HG03457 (cell line): Measurements from ENCODE around the gene ACOXL.

Experiments used
- ATAC-seq: cut with Tn5 transposase; IDR thresholded peaks from one replicate; pipeline ENCODE4 v1.9.1; 2021; ENCODE audit warnings: moderate number of reproducible peaks; ENCODE audit not compliant: unreplicated experiment

Gene ACOXL

DNA sequence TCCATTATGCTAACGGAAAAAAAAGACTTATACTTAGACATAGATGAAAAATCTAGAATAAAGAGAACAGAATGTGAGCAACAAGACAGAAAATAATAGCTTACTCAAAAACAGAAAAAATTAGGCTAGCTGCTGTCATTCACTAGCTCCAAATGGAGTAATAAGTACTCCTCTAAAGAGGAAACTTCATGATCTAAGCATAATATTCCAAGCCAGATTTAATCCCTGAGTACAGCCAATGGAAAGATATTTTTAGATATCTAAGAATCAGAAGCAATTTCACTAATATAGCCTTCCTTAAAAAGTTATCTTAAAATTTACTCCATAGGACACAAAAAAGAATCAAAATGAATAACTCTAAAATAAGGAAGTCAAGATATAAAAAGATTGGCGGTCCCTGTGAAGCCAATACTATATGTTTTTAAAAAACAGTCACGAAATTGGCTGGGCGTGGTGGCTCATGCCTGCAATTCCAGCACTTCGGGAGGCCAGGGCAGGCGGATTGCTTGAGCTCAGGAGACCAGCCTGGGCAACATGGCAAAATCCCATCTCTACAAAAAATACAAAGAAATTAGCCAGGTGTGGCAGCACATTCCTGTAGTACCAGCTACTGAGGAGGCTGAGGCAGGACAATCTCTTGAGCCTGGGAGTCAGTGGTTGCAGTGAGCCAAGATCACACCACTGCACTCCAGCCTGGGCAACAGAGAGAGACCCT is 265.1 kb downstream of the ACOXL start:
- ATAC-seq, result no peak

DNA sequence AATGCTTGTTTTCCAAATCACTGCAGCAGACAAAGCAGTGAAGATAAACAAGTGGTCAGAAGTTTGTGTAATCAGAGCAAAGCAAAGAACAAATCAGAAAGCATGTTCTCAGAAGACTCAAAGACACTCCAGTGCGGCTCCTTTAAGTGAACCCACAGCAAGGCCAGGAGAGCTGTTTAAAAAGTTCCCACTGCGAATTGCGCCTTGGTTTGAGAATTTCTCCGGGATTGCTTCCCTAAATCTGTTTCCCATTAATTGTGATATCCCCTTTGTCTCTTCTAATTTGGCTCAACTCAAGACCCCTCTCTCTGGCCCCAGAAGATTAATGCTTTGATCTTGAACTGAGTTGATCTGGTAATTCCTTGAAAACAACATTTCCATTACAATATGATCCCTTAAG is 265.9 kb downstream of the ACOXL start:
- no peak for ATAC-seq

DNA sequence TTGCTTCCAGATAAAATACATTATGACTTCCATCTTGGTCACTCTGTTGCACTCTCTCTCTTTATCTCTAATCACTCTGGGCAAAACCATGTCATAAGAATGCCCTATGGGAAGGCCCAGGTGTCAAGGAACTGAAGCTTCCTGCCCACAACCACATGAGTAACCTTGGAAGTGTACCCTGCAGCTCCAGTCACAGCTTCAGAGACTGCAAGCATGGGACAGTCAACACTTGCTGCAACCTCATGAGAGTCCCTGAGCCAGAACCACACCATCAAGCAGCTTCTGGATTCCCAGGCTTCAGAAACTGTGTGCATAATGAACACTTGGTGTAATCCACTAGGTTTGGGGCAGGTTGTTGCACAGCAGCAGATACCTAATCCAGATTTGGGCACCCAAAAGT is 267.3 kb downstream of the ACOXL start:
- ATAC-seq, result no peak

DNA sequence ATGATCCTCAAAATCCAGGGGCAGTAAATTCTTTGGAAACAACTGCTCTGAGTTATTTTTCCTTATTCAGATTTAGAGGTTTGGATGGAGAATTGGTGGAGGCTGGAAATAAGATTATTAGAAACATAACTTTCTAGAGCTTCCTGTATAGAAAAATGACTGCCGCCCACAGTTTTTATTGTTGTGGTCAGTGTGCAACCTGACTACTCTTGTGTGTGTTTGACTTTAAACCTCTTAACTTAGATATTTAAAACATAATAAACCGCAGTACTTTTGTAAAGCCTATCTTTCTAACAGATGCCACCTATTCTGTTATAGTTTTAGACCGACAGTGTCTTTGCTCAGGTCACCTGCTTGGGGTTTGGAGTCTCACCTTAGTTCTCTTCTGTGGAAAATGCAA is 272.9 kb downstream of the ACOXL start:
- ATAC-seq, result no peak

DNA sequence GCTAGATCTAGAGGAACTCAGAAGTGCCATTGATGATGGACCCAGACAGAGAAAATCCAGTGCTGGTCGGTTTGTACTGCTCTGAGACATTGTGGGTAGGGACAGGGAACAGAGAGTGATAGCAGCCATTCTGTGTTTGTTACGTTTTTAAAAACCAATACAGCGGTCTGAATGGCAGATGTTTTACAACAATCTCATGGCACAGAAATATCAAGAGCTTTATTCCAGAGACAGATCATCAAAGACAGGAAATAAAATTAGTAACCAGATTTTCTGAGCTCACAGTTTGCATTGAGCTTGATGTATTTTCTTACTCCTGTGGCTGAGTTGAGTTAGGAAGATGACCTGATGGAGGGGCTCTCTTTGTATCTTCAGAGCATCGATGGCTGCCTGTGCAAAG is 273.4 kb downstream of the ACOXL start:
- no peak for ATAC-seq

DNA sequence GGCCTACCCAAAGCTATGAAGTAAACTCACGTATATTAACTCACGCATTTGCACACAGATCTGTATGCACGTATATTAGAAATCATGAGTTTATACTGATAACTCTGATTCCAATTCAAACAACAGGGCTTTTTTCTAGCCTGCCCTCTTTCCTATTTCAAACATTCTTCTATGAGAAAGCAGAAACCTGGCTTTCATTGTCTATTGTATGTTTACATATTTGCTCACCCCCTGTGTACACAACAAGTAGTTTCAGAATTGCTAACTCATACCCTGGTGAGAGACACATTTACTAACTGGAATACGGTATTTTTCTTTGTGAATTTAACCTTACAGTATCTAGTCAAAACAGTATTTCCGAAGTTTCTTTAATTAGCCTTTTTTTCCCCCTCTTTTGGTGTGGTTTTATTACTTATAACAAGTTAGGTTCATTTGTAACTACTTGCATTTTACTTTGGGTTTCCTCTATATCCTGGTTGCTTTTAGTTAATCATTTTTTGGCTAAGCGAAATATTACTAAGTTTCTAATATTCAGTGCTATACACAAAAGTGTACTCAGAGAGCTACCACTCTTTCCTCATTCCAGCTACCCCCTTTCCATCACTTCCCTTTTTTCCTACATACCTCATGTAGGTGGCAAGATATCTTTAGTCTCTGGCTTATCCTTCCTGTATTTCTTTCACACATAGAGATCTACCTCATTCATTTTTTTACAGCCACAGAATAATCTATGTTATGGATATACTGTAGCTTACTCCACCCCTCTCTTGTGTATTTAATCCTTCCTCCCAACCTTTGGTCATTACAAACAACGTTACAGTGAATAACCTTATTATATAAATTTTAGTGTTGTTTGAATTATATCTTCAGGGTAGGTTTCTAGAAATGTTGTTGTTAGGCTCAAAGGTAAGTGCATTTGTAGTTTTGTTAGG is 275.6 kb downstream of the ACOXL start:
- ATAC-seq, result no peak

DNA sequence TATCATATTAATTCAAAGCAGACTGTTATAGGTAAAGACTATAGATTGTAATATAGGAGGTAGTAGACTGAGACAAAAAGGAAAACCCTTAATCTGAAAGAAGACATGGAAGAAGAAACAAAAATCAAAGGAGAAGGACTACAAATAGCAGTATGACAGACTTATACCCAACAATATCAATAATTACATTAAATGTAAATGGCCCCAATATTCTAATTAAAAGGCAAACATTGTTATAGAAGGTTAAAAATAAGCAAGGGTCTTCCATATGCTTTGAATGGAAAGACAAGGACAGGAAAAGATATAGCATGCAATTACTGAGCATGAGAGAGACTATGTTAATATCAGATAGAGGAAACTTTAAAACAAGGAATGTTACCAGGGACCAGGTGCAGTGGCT is 278.8 kb downstream of the ACOXL start:
- no peak for ATAC-seq

DNA sequence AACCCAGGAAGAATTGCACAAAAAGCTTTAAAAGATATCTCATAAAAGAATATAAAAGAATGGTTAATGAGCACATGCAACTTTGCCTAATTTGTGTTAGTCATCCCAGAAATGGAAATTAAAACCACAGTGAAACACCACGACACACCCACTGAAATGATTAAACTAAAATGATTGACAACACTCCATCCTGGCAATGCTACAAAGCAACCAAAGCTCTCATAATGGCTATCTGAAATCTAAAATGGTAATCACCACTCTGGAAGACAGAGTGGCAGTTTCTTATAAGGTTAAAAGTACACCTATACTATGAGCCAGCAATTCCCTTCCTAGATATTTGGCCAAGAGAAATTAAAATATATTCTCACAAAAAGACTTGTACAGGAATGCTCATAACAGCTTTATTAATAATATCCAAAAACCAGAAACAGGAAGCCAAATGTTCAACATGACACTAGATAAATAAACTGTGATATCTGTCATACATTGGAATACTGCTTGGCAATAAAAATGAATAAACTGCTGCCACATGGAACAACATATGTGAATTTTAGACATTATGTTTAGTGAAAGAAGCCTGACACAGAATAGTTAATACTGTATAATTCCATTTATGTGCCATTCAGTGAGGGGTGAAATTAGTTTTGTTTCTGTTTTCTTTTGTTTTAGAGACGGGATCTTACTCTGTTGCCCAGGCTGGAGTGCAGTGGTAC is 283.1 kb downstream of the ACOXL start:
- no peak for ATAC-seq

DNA sequence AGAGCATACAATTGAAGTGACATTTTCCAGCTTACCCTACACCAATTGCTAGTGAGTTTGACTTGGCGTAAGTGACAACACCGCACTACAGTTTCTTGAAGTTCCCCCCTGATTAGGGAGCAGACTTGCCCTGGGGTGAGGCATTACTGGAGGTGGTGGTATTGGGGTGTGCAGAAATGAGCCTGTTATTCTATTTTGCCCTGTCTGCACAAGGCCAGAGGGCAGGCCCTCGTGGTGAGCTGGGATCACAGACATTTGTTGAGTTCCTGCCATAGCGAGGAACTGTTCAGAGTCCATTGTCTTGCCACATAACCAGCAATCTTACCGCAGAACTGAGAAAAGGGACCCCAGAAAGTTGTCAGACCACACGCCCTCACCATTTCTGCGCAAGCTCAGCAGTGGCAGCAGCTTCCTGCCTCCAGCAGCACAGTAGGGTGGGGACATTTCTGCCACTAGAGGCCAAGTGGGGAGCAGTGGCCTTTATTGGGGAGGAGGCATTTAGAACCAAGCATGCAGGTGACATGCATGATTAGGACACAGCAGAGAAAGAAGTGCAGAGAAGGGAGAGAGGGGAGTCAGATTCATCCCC is 284.8 kb downstream of the ACOXL start:
- no peak for ATAC-seq

DNA sequence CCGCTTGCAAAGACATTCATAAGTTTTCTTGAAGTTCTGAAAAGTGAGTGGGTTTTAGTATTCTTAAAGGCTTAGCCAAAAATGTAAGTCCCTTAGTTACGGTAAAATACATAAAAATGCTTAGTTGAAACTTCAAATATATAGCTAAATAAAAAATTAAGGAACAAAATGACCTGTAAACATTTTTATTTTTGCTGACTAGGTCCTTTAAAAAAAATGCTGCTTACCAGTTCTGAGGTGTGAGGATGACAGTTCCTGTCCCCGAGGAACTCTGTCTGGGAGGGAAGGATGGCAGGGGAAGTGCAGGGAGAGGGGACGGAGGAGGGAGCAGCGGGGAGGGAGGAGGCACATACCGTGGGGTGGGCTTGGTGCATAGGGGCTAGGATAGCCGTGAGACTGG is 285.5 kb downstream of the ACOXL start:
- ATAC-seq, result no peak

DNA sequence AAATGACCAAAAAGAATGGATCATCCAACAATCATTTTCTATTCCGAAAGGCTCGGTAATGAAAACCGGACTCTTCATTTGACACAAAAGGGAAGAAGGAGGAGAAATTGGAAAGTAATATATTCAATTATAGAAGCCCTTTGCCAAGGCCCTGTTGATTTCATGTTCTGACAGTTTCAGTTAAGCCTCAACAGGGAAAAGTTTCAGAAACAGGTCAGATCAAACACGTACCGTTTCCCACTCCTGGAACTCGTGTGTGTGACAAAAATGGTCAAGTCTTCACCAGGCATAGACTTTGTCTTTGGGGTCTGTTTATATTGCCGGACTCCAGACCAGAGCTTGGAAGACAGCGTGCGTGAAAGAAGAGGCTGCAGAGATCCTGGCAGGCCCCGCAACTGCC is 287.0 kb downstream of the ACOXL start:
- ATAC-seq, result no peak

DNA sequence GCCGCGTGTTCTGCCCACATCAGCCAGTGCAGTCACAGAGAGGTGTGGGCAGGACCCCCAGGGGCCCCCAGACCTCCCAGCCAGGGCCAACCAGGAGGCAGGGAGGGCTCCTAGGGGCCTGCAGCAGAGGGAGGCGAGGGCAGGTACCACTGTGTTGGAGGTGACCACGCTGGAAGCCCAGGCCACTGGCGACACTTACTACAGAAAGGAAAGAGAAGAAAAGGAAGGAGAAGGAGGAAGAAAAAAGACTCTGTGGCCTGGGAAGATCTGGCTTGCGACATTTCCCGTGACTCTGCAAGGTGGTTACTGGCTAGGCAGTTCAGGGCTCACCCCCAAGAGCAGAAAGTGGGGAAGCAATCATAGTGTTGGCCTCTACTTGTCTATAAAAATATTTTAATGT is 290.3 kb downstream of the ACOXL start:
- no peak for ATAC-seq

DNA sequence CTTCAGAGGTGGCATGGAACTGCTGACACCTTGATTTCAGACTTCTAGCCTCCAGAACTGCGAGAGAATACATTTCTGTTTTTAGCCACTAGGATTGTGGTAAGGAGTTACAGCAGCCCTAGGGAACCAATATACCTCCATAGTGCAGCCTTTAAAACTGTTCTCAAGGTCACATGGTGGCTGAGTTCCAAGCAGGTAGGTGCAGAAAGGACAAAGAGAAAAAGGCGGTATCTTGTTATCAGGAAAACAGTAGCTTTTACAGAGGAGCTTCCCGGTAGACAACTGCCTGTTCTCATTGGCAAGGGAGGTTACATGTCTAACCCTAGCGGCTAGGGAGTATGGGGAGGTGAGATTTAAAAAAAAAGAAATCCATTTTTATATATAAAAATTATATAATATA is 292.1 kb downstream of the ACOXL start:
- ATAC-seq, result no peak

DNA sequence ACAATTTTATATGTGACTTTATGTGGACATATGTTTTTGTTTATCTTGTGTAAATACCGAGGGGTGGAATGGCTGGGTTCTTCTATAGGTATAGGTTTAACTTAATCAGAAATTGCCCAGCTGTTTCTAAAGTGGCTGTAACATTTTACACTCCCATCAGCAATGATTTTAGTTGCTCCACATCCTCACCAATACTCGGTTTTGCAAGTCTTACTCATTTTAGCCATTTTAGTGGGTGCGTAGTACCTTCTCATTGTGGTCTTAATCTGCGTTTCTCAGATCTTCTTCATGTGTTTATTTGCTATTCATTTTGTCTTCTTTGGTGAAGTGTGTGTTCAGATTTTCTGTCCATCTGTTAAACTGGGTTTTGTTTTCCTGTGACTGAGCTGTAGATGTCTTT is 292.9 kb downstream of the ACOXL start:
- ATAC-seq, result no peak

DNA sequence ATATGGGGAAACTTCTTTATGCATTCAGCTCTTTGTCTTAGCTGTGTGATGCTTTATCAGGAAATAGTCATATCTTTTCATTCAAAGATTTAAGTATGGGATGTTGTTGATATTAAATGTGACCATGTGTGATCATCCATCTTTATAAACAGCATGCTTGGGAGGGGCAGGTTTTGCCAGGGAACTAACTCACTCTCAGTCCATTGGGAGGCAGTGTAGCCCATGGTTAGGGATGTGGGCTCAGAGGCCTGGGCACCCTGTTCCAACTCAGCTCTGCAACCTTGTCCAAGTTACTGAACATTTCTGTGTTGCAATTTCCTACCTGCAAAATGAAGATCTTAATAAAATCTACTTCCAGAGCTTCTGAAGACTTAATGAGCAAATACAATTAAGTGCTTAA is 296.3 kb downstream of the ACOXL start:
- ATAC-seq, result no peak

DNA sequence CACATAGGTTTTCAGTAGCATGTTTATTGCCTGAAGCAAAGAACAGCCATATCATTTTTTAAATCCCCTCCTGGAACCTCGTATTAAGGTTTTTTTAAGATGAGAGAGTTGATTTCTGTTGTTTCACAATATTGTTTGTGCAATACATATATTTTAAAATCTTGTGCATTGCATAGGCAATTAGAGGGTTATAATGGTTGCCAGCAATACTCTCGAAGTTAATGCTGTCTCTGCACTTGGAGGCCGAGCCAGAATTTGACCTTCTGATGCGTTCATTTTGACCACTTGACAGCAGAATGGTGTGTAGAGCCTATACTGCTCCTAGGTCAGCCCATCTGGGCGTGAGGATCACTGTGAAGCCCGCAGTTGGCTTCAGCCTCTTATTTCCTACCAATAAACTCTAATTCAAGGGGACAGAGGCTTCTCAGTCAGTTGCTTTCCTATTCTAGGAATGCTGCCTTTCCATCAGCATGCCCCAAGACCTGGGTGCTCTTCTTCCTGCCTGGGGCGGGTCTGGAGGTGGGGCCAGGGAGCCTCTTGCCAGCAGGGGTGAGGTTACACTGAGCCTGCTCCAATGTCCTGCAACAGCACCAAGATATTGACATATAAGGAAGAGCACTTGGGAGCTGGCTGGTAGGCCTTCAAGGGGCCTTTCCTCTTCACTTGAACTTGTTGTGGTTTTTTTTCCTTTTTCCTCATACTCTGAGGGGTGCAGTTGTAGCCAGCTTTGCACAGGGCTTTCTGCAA is 297.0 kb downstream of the ACOXL start:
- ATAC-seq, result no peak

DNA sequence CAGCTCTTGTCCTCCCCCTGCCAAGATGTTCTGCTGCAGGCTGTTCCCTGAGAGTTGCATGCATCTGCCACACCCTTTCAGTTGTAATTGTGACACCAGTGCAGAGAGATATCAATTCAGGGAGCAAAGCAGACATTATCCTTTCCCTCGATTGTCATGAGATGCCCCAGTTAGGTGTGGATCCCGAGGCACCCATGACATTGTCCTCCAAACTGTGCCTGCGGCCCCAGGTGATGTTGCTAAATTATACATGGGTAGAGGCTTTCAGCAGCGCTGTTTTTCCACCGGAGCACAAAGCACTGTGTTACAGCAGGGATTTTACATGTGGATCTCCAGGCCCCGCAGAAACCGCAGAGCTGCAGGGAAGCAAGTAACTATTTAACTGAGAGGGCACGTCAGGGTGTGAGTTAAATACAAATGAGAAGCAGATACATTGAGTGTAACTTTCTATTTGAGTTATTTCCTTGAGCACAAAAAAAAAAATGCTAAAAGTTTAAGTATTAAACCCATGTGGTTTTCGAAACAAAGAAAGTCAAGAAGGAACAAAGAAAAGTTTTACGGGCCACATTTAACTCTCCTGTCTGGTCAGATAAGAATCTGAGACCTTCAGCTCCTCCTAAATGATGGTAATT is 298.0 kb downstream of the ACOXL start:
- ATAC-seq, result no peak

DNA sequence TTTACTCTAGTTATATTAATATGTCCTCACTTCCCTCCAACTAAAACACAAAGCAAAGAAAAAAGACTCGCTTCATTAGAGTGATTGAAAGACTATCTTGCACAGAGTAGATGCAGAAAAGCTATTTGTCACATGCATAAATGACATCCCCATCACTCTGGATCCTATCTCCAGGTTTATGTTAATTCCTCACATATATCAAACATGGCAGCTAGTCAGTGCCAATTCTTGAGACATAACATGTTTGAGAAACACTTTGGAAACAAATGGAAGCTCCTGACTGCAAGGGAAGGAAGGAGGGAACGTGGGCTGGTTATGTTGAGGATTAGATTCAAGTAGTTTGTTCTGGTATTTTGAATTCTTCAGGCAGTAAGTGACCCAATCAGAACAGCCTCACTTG is 298.6 kb downstream of the ACOXL start:
- no peak for ATAC-seq

DNA sequence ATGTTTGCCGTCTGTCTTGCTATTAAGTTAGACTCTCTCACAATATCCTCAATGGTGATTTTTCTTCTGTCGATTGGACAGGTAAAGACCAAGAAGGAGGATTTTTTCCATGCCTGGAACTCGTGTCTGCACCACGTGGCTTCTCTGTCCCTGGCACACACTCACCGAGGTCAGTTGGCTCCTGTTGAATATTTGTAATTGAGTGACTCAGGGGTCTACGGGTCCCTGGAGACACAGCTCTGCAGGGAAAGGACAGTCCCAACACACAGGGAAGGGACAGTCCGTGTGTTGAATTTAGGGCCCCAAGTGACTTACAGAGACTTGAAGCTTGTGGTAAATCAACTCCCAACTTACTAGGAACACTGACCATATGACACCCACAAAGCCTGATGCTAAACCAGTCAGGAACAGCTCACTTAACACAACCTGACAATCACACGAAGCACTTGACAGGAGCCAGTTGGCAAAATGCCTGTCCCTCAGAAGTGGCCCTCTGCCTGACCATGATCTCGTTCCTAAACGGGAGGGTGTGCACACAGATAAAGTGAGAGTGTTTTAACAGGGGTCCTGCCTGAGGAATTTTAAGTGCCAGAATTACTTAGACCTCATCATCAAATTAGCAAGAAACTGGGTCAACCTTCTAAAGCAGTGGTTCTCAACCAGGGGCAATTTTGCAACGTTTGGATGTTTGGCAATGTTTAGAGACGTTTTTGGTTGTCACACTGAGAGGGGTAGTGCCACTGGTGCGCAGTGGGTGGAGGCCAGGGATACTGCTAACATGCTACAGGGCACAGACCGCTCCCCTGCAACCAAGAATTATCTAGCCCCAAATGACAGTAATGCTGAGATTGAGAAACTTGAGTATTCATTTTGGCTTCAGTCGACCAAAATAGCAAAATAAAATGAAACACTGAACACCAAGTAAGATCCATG is 299.4 kb downstream of the ACOXL start:
- ATAC-seq, result no peak
